ENCODE data around the gene LRTM2. TPM values are rescaled to one million over a fixed set of nuclear protein-coding genes. Genes with fewer than 3 reads are reported as not detected.
A peak's percentile ranks its signal among the peaks of the same experiment; 100 is the strongest.

Gene LRTM2
- total RNA-seq, 1 donor from 2014 or later: 0.47 TPM

GRCh38 chr12:1779783-1780182 is 40.6 kb upstream of the LRTM2 start:
- peaks cover 78% of the 10 kb centered on the region for H3K4me1 Mint-ChIP-seq
- H3K27ac Mint-ChIP-seq: peak overlapping the region; percentile 63
- DNase-seq (ENCODE audit: low spot score in 2 of 2, unreplicated experiment in 2 of 2): no peak
- H3K27me3 Mint-ChIP-seq (ENCODE audit: low read depth): no peaks in the 10 kb centered on the region
- peaks cover 20% of the 10 kb centered on the region for H3K36me3 Mint-ChIP-seq
- H3K4me3 Mint-ChIP-seq: no peak overlapping the region
- no peak for TF ChIP-seq CTCF (IDR thresholded peaks at IDR 0.05; ENCODE audit: unreplicated experiment)
- H3K9me3 Mint-ChIP-seq: no peaks in the 10 kb centered on the region

- TF ChIP-seq CTCF (IDR thresholded peaks at IDR 0.05; ENCODE audit: unreplicated experiment): no peak
- no peaks in the 10 kb centered on the region for H3K27me3 Mint-ChIP-seq (ENCODE audit: low read depth)
- no peak for DNase-seq (ENCODE audit: low spot score in 2 of 2, unreplicated experiment in 2 of 2)
- H3K9me3 Mint-ChIP-seq: no peaks in the 10 kb centered on the region
- peak overlapping the region; percentile 56 for H3K27ac Mint-ChIP-seq
- peaks cover 65% of the 10 kb centered on the region for H3K4me1 Mint-ChIP-seq
- H3K36me3 Mint-ChIP-seq: peaks cover 26% of the 10 kb centered on the region
- no peak overlapping the region for H3K4me3 Mint-ChIP-seq
Observed at GRCh38 chr12:1781772-1782171, 38.6 kb upstream of the LRTM2 start.

DNA sequence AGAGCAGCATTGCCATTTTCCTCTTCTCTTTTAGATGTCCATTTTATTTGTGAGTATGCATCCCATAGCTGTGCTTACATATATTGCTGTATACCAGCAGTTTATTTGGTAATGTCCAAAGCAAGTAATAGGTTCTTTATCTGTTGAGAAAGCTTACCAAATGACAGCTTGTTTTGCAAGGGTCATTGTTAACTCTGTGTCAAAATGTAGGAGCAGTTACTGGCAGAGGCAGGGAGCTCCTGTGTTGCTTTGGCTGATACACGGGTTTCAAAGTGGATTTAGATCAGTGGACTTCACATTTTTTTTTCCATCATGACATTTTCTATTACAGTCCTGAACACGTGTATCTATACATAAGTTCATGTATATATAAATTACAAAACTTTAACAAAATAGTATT is 38.1 kb upstream of the LRTM2 start:
- no peak for TF ChIP-seq CTCF (IDR thresholded peaks at IDR 0.05; ENCODE audit: unreplicated experiment)
- peak overlapping the region; percentile 56 for H3K27ac Mint-ChIP-seq
- H3K4me1 Mint-ChIP-seq: peaks cover 61% of the 10 kb centered on the region

GRCh38 chr12:1787714-1788113 is 32.7 kb upstream of the LRTM2 start:
- Mint-ChIP-seq H3K27me3 (ENCODE audit: low read depth) (no peaks in the 10 kb centered on the region), H3K4me1 (peaks cover 25% of the 10 kb centered on the region), H3K27ac (no peak overlapping the region), H3K9me3 (no peaks in the 10 kb centered on the region), H3K4me3 (no peak overlapping the region), H3K36me3 (peaks cover 15% of the 10 kb centered on the region)
- TF ChIP-seq CTCF (IDR thresholded peaks at IDR 0.05; ENCODE audit: unreplicated experiment): no peak
- no peak for DNase-seq (ENCODE audit: low spot score in 2 of 2, unreplicated experiment in 2 of 2)

More for the DNA sequence above, 38.1 kb upstream of the LRTM2 start:
- H3K27me3 Mint-ChIP-seq (ENCODE audit: low read depth): no peaks in the 10 kb centered on the region
- no peaks in the 10 kb centered on the region for H3K9me3 Mint-ChIP-seq
- no peak overlapping the region for H3K4me3 Mint-ChIP-seq
- no peak for DNase-seq (ENCODE audit: low spot score in 2 of 2, unreplicated experiment in 2 of 2)
- H3K36me3 Mint-ChIP-seq: peaks cover 26% of the 10 kb centered on the region

GRCh38 chr12:1790444-1790843 is 29.9 kb upstream of the LRTM2 start:
- peaks cover 10% of the 10 kb centered on the region for H3K36me3 Mint-ChIP-seq
- H3K4me3 Mint-ChIP-seq: no peak overlapping the region
- H3K27me3 Mint-ChIP-seq (ENCODE audit: low read depth): no peaks in the 10 kb centered on the region
- TF ChIP-seq CTCF (IDR thresholded peaks at IDR 0.05; ENCODE audit: unreplicated experiment): no peak
- H3K27ac Mint-ChIP-seq: no peak overlapping the region
- peaks cover 6% of the 10 kb centered on the region for H3K4me1 Mint-ChIP-seq
- no peak for DNase-seq (ENCODE audit: low spot score in 2 of 2, unreplicated experiment in 2 of 2)
- H3K9me3 Mint-ChIP-seq: no peaks in the 10 kb centered on the region
